Right lobe of liver (tissue), 6 donors: ENCODE measurements around the gene SPATA24. TPM values are rescaled to one million over a fixed set of nuclear protein-coding genes. Genes with fewer than 3 reads are reported as not detected.

Experiments
- ATAC-seq, 4 donors: fragments of 200-7000 bp; cut with Tn5 transposase; one replicate each; pipeline ENCODE4 v1.9.1; 2020; ENCODE audit warnings: mild to moderate bottlenecking in 4 of 4, moderate library complexity in 4 of 4
- DNase-seq, 3 donors: peaks; one replicate each; pipeline ENCODE4 v3.0.0-alpha.2; 2020
- H3K27ac ChIP-seq, 3 donors: fragments of 200-600 bp; one replicate each; pipeline ENCODE4 v1.8.0; 2022
- H3K27me3 ChIP-seq, 2 donors: fragments of 200-600 bp; one replicate each; pipeline ENCODE4 v1.8.0; 2022
- H3K36me3 ChIP-seq, 4 donors: fragments of 200-600 bp; sonication (generic) in 1 of 4; one replicate each; pipeline versions ENCODE4 v1.5.1 to v1.8.0; 2017 to 2022; ENCODE audit warnings: control low read depth in 1 of 4
- H3K4me1 ChIP-seq, 4 donors: fragments of 200-600 bp; sonication (generic) in 1 of 4; one replicate each; pipeline versions ENCODE4 v1.5.1 to v1.8.0; 2017 to 2022; ENCODE audit warnings: control low read depth in 1 of 4
- H3K4me3 ChIP-seq, 3 donors: fragments of 200-600 bp; one replicate each; pipeline ENCODE4 v1.8.0; 2022
- H3K9me3 ChIP-seq, 4 donors: fragments of 200-600 bp; sonication (generic) in 1 of 4; one replicate each; pipeline versions ENCODE4 v1.5.1 to v1.8.0; 2017 to 2022; ENCODE audit warnings: control low read depth in 1 of 4
- POLR2A ChIP-seq: fragments of 450-650 bp; IDR thresholded peaks from one replicate; pipeline ENCODE4 v1.6.1; 2017; ENCODE audit warnings: antibody characterized with exemption, mild to moderate bottlenecking
- WGBS: methylation state at CpG from one replicate; pipeline ENCODE4 v1.1.6; 2018; ENCODE audit warnings: low coverage, low lambda C conversion rate; ENCODE audit not compliant: insufficient coverage; ENCODE audit errors: missing lambda C conversion rate; 5-methylcytosine and 5-hydroxymethylcytosine counted together
- intact Hi-C, 2 donors: fragments of 100-400 bp; cut with DNase I; formaldehyde crosslinking; loops; one replicate each; pipeline versions ENCODE4 v1.11.2 to v1.14.1; 2022
- total RNA-seq, 6 experiments: library from RNA; depleted of rRNA in 2 of 6; stranded (reverse); fragments of >200 nt in 2 of 6; fragmentation: NEBNext Ultra II Directional in 3 of 6; extraction: Animal tissue kit (Norgen Biotek cat#: 25700) in 3 of 6; gene quantifications; one replicate each; pipeline versions ENCODE4 v1.1.0 to v1.2.4, GENCODE V29; 2016 to 2023
- TF ChIP-seq, protein P1 (sequence below), 4 donors: fragments of 200-600 bp in 3 of 4; fragments of 450-650 bp in 1 of 4; IDR thresholded peaks; one replicate each; pipeline versions ENCODE4 v1.5.1 to v1.8.0; 2016 to 2022; ENCODE audit warnings: antibody characterized with exemption in 4 of 4, mild to moderate bottlenecking in 2 of 4
- donor health status: DM: no; HTN: yes; CAD: no.
- donor health status: DM: no; HTN: no; CAD: no.
- donor health status: DM: no; HTN: no; CAD: no.
- donor health status: DM: no; HTN: yes; CAD: no.
- donor health status: DM: no; HTN: yes; CAD: no.

The SPATA24 gene
- total RNA-seq, 6 experiments from 2014 or later, result 1.5 to 4.0 (median 2.6) TPM

DNA sequence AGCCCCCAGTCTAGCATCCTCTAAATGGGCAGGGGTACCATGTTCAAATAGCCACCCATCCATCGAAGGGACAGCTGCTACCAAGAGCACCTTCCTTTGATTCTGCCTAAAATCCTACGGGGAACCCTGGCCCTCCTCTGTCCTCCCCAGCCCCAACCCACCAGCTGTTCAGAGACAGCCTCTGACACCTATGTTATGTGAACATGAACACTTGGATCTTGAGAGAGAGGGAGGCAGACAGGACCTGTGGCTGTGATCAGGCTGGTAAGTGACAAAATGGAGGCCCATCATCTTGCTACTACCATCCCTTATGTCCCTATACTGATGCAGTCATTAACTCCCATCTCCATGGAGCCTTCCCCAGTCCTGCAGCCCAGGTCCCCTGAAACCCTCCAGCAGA, 29.0 kb downstream of the SPATA24 start:
- ATAC-seq, result no peak
- intact Hi-C loops, result no loop called here
- Histone ChIP-seq H3K36me3 (peaks cover 0 to 41% (median 2%) of the 10 kb centered on the region in 4 donors), H3K27me3 (no peaks in the 10 kb centered on the region), H3K4me3 (no peak overlapping the region), H3K27ac (peak overlapping the region in 1 of 3 donors; percentile 9), H3K9me3 (no peaks in the 10 kb centered on the region), H3K4me1 (peaks cover 0 to 21% (median 0%) of the 10 kb centered on the region in 4 donors)
- TF ChIP-seq, protein P1, sequence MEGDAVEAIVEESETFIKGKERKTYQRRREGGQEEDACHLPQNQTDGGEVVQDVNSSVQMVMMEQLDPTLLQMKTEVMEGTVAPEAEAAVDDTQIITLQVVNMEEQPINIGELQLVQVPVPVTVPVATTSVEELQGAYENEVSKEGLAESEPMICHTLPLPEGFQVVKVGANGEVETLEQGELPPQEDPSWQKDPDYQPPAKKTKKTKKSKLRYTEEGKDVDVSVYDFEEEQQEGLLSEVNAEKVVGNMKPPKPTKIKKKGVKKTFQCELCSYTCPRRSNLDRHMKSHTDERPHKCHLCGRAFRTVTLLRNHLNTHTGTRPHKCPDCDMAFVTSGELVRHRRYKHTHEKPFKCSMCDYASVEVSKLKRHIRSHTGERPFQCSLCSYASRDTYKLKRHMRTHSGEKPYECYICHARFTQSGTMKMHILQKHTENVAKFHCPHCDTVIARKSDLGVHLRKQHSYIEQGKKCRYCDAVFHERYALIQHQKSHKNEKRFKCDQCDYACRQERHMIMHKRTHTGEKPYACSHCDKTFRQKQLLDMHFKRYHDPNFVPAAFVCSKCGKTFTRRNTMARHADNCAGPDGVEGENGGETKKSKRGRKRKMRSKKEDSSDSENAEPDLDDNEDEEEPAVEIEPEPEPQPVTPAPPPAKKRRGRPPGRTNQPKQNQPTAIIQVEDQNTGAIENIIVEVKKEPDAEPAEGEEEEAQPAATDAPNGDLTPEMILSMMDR (IDR thresholded peaks at IDR 0.05), result no peak
- no peak for TF ChIP-seq POLR2A
- DNase-seq, result peak in 1 of 3 donors; percentile 13
- WGBS, result no CpG with 5 or more reads among the region's 2 CpGs

DNA sequence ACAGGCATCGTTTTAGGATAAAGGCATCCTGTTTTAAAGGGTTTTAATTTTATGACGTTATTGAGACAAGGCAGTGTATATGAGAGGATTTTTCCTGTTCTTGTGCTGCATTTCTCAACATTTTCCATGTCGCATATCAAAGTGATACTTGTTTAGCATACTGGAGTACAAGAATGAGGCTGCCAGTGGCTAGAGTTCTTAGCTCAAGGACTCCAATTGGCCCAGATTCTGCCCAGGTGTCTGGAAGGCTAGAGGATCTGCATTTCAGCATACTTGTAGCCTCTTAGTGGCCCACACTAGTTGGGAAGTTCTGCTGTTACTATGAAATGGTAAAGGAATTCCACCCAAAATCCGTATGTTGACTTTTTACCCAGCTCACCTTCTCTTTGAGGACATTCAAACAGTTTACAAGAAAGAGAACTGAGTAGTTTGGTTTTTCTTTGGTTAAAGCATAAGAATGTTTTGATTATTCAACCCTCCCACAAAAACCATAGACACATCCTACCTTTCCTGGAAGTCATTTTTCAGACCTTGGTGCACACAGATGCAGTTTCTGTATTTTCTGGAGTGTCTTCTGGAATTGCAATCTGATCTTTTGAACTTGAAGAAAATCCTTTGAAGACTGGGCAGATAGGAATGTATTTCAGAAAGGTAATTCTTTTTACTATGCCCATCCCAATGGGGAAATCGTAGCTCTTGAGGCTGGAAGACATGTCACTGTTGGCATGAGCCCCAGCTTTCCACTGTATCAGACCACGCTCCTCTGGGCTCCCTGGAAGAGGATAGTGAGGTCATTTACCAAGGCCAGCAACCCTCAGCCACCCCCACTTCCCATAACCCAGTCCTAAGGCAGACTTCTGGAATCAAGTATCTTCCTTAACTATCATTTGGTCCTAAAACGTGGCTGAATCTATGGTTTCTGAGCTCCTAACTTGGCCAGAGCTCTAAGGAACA, 32.1 kb downstream of the SPATA24 start:
- Histone ChIP-seq H3K27me3 (no peaks in the 10 kb centered on the region), H3K9me3 (no peaks in the 10 kb centered on the region), H3K36me3 (peaks cover 0 to 47% (median 9%) of the 10 kb centered on the region in 4 donors), H3K4me3 (no peak overlapping the region), H3K4me1 (peaks cover 0 to 21% (median 0%) of the 10 kb centered on the region in 4 donors), H3K27ac (no peak overlapping the region)
- WGBS, result 72% methylated on average over 7 of the region's 7 CpGs
- ATAC-seq, result no peak
- TF ChIP-seq, protein P1 (IDR thresholded peaks at IDR 0.05), result no peak
- TF ChIP-seq POLR2A, result no peak
- intact Hi-C loops, result no loop called here
- DNase-seq, result no peak

DNA sequence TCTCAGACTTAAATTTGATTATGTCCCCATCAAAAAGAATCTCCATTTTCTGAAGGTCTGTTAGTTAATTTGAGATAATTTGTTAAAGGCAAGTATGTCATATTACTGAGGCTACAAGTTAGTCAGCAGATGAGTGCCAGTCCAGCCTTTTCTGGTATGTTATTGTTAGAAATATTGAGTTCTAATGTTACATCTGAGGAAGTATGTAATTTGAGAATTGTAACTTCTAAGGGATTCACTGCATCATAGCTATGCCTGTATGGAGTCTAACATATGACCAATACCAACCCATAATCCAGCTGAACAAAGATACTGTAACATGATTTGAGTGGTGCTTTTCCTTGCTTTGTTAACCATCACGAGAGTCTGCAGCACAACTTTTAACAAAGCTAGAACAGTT, 34.7 kb downstream of the SPATA24 start:
- ATAC-seq, result no peak
- H3K36me3 ChIP-seq, result peaks cover 0 to 72% (median 23%) of the 10 kb centered on the region in 4 donors
- WGBS, result 91% methylated on average over 1 of the region's 1 CpG

DNA sequence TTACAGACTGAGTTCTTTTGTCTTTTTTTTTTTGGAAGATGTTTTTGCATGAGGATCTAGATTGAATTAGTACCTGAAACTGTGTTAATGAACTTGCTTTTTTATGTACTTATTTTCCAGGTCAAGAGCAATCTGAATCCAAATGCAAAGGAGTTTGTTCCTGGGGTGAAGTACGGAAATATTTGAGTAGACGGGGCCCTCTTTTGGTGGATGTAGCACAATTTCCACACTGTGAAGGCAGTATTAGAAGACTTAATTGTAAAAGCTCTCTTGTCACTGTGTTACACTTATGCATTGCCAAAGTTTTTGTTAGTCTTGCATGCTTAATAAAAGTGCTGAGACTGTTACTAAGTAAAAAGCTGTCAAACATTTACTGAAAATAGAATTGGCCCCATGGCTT, 35.3 kb downstream of the SPATA24 start:
- 48% methylated on average over 2 of the region's 2 CpGs for WGBS
- intact Hi-C loops, result no loop called here
- peaks cover 0 to 78% (median 26%) of the 10 kb centered on the region in 4 donors for H3K36me3 ChIP-seq

More for the DNA sequence above, 34.7 kb downstream of the SPATA24 start:
- Histone ChIP-seq H3K9me3 (no peaks in the 10 kb centered on the region), H3K27ac (no peak overlapping the region), H3K27me3 (no peaks in the 10 kb centered on the region), H3K4me3 (no peak overlapping the region), H3K4me1 (peaks cover 0 to 15% (median 0%) of the 10 kb centered on the region in 4 donors)
- DNase-seq, result no peak
- TF ChIP-seq, protein P1 (IDR thresholded peaks at IDR 0.05), result no peak
- TF ChIP-seq POLR2A, result no peak
- intact Hi-C loops, result no loop called here

More for the DNA sequence above, 35.3 kb downstream of the SPATA24 start:
- no peak for ATAC-seq
- no peaks in the 10 kb centered on the region for H3K27me3 ChIP-seq
- no peak overlapping the region for H3K4me3 ChIP-seq
- no peaks in the 10 kb centered on the region for H3K9me3 ChIP-seq
- H3K4me1 ChIP-seq, result peaks cover 0 to 11% (median 0%) of the 10 kb centered on the region in 4 donors
- TF ChIP-seq, protein P1 (IDR thresholded peaks at IDR 0.05), result peak in 1 of 4 donors; percentile 5
- TF ChIP-seq POLR2A, result no peak
- no peak overlapping the region for H3K27ac ChIP-seq
- DNase-seq, result no peak
